ENCODE results near the gene CSMD2.

- TF ChIP-seq, protein P1, sequence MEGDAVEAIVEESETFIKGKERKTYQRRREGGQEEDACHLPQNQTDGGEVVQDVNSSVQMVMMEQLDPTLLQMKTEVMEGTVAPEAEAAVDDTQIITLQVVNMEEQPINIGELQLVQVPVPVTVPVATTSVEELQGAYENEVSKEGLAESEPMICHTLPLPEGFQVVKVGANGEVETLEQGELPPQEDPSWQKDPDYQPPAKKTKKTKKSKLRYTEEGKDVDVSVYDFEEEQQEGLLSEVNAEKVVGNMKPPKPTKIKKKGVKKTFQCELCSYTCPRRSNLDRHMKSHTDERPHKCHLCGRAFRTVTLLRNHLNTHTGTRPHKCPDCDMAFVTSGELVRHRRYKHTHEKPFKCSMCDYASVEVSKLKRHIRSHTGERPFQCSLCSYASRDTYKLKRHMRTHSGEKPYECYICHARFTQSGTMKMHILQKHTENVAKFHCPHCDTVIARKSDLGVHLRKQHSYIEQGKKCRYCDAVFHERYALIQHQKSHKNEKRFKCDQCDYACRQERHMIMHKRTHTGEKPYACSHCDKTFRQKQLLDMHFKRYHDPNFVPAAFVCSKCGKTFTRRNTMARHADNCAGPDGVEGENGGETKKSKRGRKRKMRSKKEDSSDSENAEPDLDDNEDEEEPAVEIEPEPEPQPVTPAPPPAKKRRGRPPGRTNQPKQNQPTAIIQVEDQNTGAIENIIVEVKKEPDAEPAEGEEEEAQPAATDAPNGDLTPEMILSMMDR (IDR thresholded peaks at IDR 0.05): no peak
- TF ChIP-seq POLR2A (IDR thresholded peaks at IDR 0.05): no peak
These were observed 695.3 kb downstream of the CSMD2 start for GRCh38 chr1:33469691-33470090.
